CD14-positive monocyte (primary cell): ENCODE measurements around the gene MECP2. TPM values are rescaled to one million over a fixed set of nuclear protein-coding genes. Genes with fewer than 3 reads are reported as not detected.
A peak's percentile ranks its signal among the peaks of the same experiment; 100 is the strongest.

Experiments
- DNase-seq, 3 donors: peaks; one replicate each; pipeline ENCODE4 v3.0.0-alpha.2; 2011 to 2022
- H2AFZ ChIP-seq: 2 replicates; pipeline ENCODE4 v1.6.0; 2012; ENCODE audit warnings: mild to moderate bottlenecking, low read depth, low read length, inconsistent platforms; ENCODE audit not compliant: insufficient read depth, poor library complexity, severe bottlenecking
- H3K27ac ChIP-seq, 2 donors: 1 replicate in 1 of 2; 2 replicates in 1 of 2; pipeline ENCODE4 v1.5.1; 2012 to 2013; ENCODE audit warnings: low read length in 2 of 2, control low read depth in 1 of 2, inconsistent platforms in 1 of 2, low read depth in 1 of 2, mild to moderate bottlenecking in 1 of 2
- H3K27me3 ChIP-seq, 2 donors: one replicate each; pipeline versions ENCODE4 v1.6.0 to v1.6.1; 2011 to 2013; ENCODE audit warnings: low read length in 2 of 2; ENCODE audit not compliant: control insufficient read depth in 2 of 2, insufficient read depth in 2 of 2
- H3K36me3 ChIP-seq, 2 donors: replicated peaks in 1 of 2; 1 replicate in 1 of 2; 2 replicates in 1 of 2; pipeline versions ENCODE4 v1.5.1 to v1.6.1; 2012 to 2013; ENCODE audit warnings: low read length in 2 of 2, control low read depth in 1 of 2, inconsistent platforms in 1 of 2, mild to moderate bottlenecking in 1 of 2; ENCODE audit not compliant: insufficient read depth in 2 of 2, control insufficient read depth in 1 of 2
- H3K4me1 ChIP-seq, 2 donors: 1 replicate in 1 of 2; 2 replicates in 1 of 2; pipeline versions ENCODE4 v1.5.1 to v1.6.1; 2012 to 2013; ENCODE audit warnings: low read length in 2 of 2, control low read depth in 1 of 2, inconsistent platforms in 1 of 2, mild to moderate bottlenecking in 1 of 2, moderate library complexity in 1 of 2; ENCODE audit not compliant: insufficient read depth in 2 of 2, control insufficient read depth in 1 of 2
- H3K4me2 ChIP-seq: replicated peaks from 2 replicates; pipeline ENCODE3; 2012; ENCODE audit warnings: low read length, moderate library complexity, mild to moderate bottlenecking; ENCODE audit not compliant: poor library complexity, severe bottlenecking; ENCODE audit errors: extremely low read depth
- H3K4me3 ChIP-seq, 3 experiments: fragments of 200-600 bp in 1 of 3; sonication (generic) in 1 of 3; replicated peaks in 1 of 3; 1 replicate in 2 of 3; 2 replicates in 1 of 3; pipeline ENCODE4 v1.5.1; 2011 to 2013; ENCODE audit warnings: low read length in 3 of 3, mild to moderate bottlenecking in 3 of 3, control low read depth in 2 of 3, low read depth in 2 of 3, inconsistent platforms in 1 of 3, moderate library complexity in 1 of 3
- H3K79me2 ChIP-seq: 2 replicates; pipeline ENCODE4 v1.6.0; 2012; ENCODE audit warnings: mild to moderate bottlenecking, control low read depth, inconsistent platforms, low read length, moderate library complexity; ENCODE audit not compliant: insufficient read depth
- H3K9ac ChIP-seq: 2 replicates; pipeline ENCODE4 v1.6.0; 2017; ENCODE audit warnings: low read length, mild to moderate bottlenecking; ENCODE audit not compliant: insufficient read depth, poor library complexity, severe bottlenecking
- H3K9me3 ChIP-seq, 2 donors: replicated peaks in 1 of 2; 1 replicate in 1 of 2; 2 replicates in 1 of 2; pipeline versions ENCODE4 v1.5.1 to v1.6.1; 2012 to 2013; ENCODE audit warnings: low read length in 2 of 2, control low read depth in 1 of 2; ENCODE audit not compliant: control insufficient read depth in 1 of 2, insufficient read depth in 1 of 2
- H4K20me1 ChIP-seq: 2 replicates; pipeline ENCODE4 v1.6.0; 2012; ENCODE audit warnings: mild to moderate bottlenecking, low read length, control low read depth, moderate library complexity; ENCODE audit not compliant: insufficient read depth
- H3K27ac Mint-ChIP-seq, 7 donors: one replicate each; pipeline ENCODE4 v1.8.0; 2020; ENCODE audit warnings: mild to moderate bottlenecking in 7 of 7, mixed read lengths in 7 of 7, moderate library complexity in 6 of 7, inconsistent platforms in 2 of 7
- H3K27me3 Mint-ChIP-seq, 3 donors: one replicate each; pipeline ENCODE4 v1.8.0; 2021 to 2022; ENCODE audit warnings: low read depth in 3 of 3, mild to moderate bottlenecking in 3 of 3, mixed read lengths in 3 of 3, moderate library complexity in 3 of 3, inconsistent platforms in 1 of 3
- H3K36me3 Mint-ChIP-seq, 2 donors: one replicate each; pipeline ENCODE4 v1.8.0; 2020; ENCODE audit warnings: mixed read lengths in 2 of 2, inconsistent platforms in 1 of 2, mild to moderate bottlenecking in 1 of 2
- H3K4me1 Mint-ChIP-seq: one replicate; pipeline ENCODE4 v1.8.0; 2020; ENCODE audit warnings: mild to moderate bottlenecking, mixed read lengths
- H3K4me3 Mint-ChIP-seq, 2 donors: one replicate each; pipeline ENCODE4 v1.8.0; 2020; ENCODE audit warnings: mild to moderate bottlenecking in 2 of 2, mixed read lengths in 2 of 2, moderate library complexity in 1 of 2
- H3K9me3 Mint-ChIP-seq, 7 donors: one replicate each; pipeline ENCODE4 v1.8.0; 2020 to 2022; ENCODE audit warnings: mixed read lengths in 7 of 7, mild to moderate bottlenecking in 6 of 7, moderate library complexity in 6 of 7, inconsistent platforms in 2 of 7
- CTCF ChIP-seq: fragments of 200-600 bp; IDR thresholded peaks from one replicate; pipeline ENCODE4 v1.8.0; 2022; ENCODE audit warnings: antibody characterized with exemption, mild to moderate bottlenecking
- WGBS: methylation state at CpG from one replicate; pipeline ENCODE4 v1.1.5; 2013; ENCODE audit warnings: missing lambda C conversion rate; ENCODE audit not compliant: insufficient coverage; 5-methylcytosine and 5-hydroxymethylcytosine counted together
- intact Hi-C, 2 donors: fragments of 100-400 bp; cut with micrococcal nuclease; formaldehyde crosslinking; loops; one replicate each; pipeline versions ENCODE4 v1.15.0 to v1.15.1; 2023
- polyA plus RNA-seq, 3 donors: library from polyadenylated mRNA; depleted of rRNA in 1 of 3; unstranded in 2 of 3; stranded (reverse) in 1 of 3; fragments of 300-500 nt in 2 of 3; fragments of >200 nt in 1 of 3; fragmentation: Illumina TruSeq in 2 of 3; gene quantifications; 1 replicate in 2 of 3; 2 replicates in 1 of 3; pipeline ENCODE4 v1.2.3, GENCODE V29; 2012 to 2021

MECP2 gene
- polyA plus RNA-seq, 3 donors: 5.2 to 21.2 (median 9.6) TPM

- intact Hi-C loops: loop anchor here (5.0 kb wide), 2 partner anchors 34 to 39 kb away; no protein-coding TSS in a partner anchor
- no peak for DNase-seq
- Histone ChIP-seq H4K20me1 (peaks cover 36% of the 10 kb centered on the region), H3K9me3 (no peaks in the 10 kb centered on the region), H2AFZ (peak overlapping the region; percentile 18), H3K36me3 (no peaks in the 10 kb centered on the region), H3K9ac (peak overlapping the region; percentile 97), H3K27me3 (no peaks in the 10 kb centered on the region), H3K79me2 (peaks cover 64% of the 10 kb centered on the region), H3K4me1 (peaks cover 39 to 44% of the 10 kb centered on the region in 2 donors), H3K4me2 (peak overlapping the region; percentile 87), H3K4me3 (peak overlapping the region; percentile 46 to 71 (median 50)), H3K27ac (peak overlapping the region; percentile 99 to 100)
- Mint-ChIP-seq H3K4me3 (peak overlapping the region; percentile 75 to 86), H3K27ac (peak overlapping the region; percentile 82 to 99 (median 93)), H3K36me3 (peaks cover 0 to 2% of the 10 kb centered on the region in 2 donors), H3K27me3 (peaks cover 0 to 35% (median 0%) of the 10 kb centered on the region in 3 donors), H3K4me1 (peaks cover 34% of the 10 kb centered on the region), H3K9me3 (peaks cover 0 to 18% (median 8%) of the 10 kb centered on the region in 7 donors)
- WGBS: no CpG with 5 or more reads among the region's 20 CpGs
- no peak for TF ChIP-seq CTCF
These were observed 124.2 kb downstream of the MECP2 start for GRCh38 chrX:153973127-153974002.

GRCh38 chrX:153972368-153973126 is 125.0 kb downstream of the MECP2 start, which contains the start of gene TMEM187:
TMEM187 (plus strand) TSS chrX:153972754; CDS start chrX:153982063, 9,309 bp downstream.
- DNase-seq: peak; percentile 80 to 90 (median 86)
- Histone ChIP-seq H3K4me1 (peaks cover 47 to 52% of the 10 kb centered on the region in 2 donors), H2AFZ (peak within 1 kb of the TSS; percentile 84), H4K20me1 (peaks cover 44% of the 10 kb centered on the region), H3K4me2 (peak within 1 kb of the TSS; percentile 87), H3K27ac (peak within 1 kb of the TSS; percentile 99 to 100), H3K9ac (peak within 1 kb of the TSS; percentile 97), H3K27me3 (no peaks in the 10 kb centered on the region), H3K9me3 (no peaks in the 10 kb centered on the region), H3K79me2 (peaks cover 72% of the 10 kb centered on the region), H3K4me3 (peak within 1 kb of the TSS; percentile 90 to 100 (median 99)), H3K36me3 (no peaks in the 10 kb centered on the region)
- Mint-ChIP-seq H3K4me1 (peaks cover 42% of the 10 kb centered on the region), H3K36me3 (peaks cover under 1 to 7% of the 10 kb centered on the region in 2 donors), H3K4me3 (peak within 1 kb of the TSS; percentile 99 to 100), H3K27ac (peak within 1 kb of the TSS; percentile 100), H3K27me3 (peaks cover 0 to 41% (median 0%) of the 10 kb centered on the region in 3 donors), H3K9me3 (peaks cover 0 to 21% (median 8%) of the 10 kb centered on the region in 7 donors)
- no peak for TF ChIP-seq CTCF
- intact Hi-C loops: loop anchor here (5.0 kb wide), 2 partner anchors 35 to 40 kb away; no protein-coding TSS in a partner anchor
- WGBS: under 1% methylated on average over 75 of the region's 103 CpGs
